NOMO-1 treated with DMSO at 0.1 percent for 48 hours (cell line): ENCODE data around the gene LPIN1.
A peak's percentile ranks its signal among the peaks of the same experiment; 100 is the strongest.
"Not testable (repeated sequence)": the region's sequence is repeated elsewhere in the genome, so short reads cannot be mapped to it uniquely, and the experiment has no call there.

Experiments used
- DNase-seq: peaks from one replicate; lab custom pipeline; 2025; ENCODE audit not compliant: unreplicated experiment; lab: John Stamatoyannopoulos, UW

LPIN1 gene

DNA sequence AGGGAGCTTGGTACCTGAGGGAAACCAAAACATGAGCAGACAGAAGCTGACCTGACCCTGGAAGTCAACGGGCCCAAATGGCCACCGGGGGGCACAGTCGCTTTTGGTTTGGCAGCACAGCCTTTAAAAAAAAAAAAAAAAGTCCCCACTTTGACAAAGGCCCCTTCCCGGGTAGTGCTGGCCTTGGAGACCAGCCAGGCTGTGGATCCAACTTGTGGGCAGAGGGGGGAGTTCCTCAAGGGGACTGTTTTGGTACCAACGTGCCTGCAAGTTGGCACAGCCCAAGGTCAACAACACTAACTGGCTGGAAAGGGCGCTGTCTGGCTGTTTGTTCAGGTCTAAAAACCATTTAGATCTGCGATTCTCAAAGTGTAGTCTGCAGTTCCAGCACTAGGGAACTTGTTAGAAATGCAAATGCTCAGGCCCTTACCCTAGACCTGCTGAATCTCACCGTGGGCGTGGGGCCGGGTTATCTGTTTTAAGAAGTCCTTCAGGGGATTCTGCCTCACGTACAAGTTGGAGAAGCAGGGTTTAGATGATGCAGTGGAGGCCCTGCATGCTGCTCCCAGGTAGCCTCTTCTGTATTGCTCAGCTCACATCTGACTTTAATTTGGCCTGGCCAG is 83.0 kb downstream of the LPIN1 start:
- DNase-seq = peak; percentile 47

DNA sequence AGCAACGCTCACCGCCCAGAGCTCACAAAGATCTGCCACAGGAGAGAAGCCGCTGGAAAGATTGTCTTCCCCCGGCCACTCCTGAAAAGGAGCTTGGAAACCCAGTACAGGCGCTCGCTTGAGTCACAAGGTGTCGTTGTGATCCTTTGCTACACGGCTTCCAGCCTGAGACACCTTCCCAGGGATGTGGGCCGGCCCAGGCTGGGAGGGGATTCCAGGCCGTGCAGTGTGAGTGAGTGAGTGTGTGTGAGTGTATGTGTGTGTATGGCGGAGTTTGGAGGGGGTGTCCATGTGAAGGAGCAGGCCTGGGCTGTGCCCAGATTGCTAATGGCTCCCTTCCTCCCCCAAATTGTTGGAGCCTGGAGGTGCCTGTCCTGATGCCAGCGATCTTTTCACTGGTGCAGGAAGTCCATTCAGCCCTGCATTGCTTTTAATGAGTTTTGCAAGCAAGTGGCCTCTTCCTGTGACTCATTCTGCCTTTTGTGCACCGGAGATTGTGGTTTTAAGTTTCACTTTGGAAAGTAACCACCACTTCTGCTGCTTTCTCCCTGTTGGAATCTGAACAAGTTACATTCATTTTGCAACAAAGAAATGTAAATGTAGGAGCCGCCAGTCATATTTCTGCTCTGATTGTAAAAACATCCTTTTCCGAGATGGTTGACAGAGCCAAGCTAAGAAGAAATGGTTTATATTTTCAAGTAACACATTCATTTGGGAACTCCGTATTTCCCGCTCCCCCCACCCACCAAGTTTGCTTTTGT is 83.7 kb downstream of the LPIN1 start:
- DNase-seq = peak; percentile 97

DNA sequence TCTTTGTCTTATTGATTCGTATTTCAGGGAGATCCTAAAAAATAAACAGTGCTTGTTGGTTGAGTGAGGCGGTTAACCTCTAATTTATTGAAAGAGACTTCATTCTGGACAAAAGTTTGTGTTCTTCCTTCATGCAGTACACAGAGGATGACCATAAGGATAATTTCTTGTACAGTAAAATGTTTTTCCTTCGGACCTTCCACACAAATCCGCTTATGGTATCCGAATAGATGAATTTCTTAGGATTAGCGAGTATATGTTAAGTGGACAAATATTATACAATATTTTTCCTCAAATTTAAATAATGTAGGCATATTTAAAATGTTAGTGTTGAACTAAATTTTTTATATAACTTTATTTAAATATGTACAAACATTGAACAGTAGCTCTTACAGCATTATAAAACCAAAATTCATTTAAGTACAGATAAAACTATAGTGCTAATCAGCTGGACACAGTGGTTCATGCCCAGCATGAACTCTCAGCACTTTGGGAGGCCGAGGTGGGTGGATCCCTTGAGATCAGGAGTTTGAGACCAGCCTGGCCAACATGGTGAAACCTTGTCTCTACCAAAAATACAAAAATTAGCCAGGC is 84.4 kb downstream of the LPIN1 start:
- DNase-seq = no peak

DNA sequence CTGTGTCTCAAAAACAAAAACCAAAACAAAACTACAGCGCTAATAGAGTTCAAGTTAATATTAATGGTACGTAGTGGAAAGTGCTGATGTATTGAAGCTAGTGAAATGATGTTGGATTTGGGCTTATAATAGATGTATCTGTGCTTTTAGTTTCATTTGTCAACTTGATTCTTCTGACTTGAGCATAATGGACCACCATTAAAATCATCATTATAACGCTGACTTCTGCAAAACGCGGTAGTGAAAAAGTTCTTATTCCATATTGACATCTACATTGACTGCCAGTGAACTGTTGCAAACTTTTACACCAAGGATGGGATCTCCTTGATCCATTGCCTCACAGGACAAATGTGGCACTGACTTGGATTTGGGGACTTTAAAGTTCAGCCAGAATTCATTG is 85.0 kb downstream of the LPIN1 start:
- DNase-seq = no peak

DNA sequence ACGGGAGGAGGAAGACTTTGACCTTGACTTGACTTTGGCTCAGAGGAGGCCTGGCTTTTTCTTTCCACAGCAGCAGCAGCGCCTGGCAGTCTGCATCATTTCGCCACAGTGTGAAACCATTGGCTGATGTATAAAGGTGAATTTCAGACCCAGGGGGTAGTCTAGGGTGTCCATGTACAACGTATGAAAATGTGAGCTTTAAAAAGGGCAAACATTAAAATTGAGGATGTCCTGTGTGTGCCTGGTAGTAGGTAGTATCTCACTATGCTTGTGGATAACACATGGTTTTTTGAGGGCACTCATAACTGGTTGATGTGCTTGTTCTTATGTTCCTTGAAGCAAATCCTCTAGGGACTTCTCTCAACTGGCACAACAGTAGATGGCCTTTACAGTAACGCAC is 86.1 kb downstream of the LPIN1 start:
- no peak for DNase-seq

DNA sequence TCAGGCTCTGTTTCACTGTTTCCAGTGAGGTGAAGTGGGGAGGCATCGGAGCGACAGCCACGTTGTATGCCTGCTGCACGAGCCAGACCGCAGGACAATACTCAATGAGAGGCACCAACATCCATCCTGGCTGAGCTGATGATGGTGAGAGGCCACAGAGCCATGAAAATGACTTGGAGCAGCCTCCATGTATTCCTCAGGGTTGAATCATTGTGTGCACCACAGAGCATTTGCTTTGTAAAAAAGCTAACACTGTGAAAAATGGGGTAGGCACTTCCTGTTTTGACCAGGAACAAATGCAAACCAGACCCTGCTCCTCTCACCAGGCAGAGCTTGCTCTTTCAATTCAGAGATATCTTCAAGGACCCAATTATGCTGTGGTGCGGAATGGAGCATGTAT is 87.2 kb downstream of the LPIN1 start:
- DNase-seq = no peak

DNA sequence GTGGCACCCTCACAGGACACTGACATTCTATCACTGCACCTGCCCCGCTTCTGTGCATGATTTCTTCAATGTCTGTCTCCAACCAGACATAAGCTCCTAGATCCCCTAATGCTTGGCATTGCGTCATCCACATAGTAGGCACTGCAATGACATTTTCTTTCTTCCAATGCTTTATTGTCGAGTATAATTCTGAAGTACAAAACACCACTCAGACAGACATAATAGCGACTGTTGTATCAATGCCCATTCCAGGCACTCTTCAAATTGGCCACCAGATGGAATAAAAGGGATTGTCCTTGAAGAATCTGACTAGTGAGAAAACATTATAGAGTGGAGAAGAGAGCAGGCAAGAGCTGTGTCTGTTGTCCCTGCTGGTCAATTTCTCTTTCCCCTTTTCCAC is 89.0 kb downstream of the LPIN1 start:
- no peak for DNase-seq

DNA sequence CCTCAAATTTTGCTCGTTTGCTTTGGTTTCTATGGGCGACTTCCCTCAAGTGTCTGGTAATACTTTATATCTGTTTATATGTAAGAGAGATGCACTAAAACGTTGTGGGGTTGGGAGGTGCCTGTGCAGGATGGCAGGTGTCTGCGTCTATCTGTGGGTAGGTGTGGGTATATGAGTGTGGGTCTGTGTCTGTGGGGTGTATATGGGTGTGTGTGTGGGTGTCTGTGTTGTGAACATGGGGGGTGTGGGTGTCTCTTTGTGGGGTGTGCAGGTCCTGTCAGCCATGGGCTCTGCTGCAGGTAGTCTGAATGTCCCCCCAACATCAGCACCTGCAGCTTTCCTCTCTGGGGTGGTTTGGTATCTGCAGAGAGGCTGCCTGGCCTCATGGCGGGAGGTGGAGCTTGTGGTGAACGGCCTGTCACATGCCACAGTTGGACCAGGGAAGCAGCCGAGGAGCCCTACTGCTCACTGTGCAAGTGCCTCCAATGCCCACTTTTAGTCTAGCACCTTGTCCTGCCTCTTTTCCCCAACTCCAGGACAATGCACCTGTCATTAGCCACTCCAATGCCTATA is 90.3 kb downstream of the LPIN1 start:
- DNase-seq = no peak

DNA sequence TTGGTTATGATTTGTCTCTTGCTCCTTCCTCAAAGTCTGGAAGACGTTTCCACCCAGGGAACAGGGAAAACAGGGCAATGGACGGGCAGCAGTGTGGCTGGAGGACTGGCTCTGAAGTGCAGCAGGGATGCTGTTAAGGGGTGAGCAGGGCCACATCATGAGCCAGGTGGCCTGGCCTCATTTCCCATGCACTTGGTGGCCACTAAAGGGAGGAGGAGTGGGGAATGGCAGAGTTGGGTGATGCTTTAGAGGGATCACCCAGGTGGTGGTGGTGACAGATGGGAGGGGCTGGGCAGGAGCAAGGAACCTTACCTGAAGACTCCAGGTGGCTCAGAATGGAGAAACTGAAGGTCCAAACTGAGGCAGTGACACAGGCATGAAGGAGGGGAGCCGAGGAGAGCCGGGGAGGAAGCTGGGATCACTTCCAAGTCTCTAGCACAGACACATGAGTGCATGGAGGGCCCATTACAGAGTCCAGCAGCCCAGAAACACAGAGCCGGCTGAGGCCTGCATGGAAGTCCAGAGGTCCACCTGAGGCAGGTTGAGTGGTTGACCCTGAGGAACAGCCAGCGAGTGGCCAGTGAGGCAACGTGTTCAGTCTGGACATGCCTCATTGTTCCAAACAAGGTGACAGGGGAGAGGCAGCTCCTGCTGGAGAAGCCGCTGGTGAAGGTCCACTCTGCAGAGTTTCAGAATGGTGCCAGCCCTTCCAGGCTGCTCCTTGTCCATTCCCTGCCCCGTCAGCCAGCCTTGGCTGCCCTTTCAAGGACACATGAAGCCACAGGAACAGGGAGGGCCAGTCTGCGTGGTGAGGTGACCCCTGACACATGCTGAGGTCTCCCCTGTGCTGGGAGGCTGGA is 91.7 kb downstream of the LPIN1 start:
- no peak for DNase-seq

DNA sequence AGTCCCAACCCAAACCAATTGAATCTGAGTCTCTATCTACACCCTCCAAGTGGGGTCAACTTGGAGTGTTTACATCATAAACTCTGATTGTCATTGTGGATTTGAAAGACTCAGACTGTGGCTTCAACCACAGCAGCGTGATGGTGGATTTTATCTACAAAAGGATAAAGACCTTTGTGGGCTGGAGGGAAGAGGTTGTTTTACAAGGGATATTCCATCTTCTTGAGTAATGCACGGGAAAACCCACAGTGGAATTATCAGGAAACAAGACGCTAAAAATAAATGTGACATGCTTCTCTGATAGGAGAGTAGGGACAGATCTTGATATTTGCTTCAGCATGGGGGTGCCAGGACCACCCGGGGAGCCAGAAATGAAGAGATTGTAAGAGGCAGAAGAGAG is 93.5 kb downstream of the LPIN1 start:
- no peak for DNase-seq

DNA sequence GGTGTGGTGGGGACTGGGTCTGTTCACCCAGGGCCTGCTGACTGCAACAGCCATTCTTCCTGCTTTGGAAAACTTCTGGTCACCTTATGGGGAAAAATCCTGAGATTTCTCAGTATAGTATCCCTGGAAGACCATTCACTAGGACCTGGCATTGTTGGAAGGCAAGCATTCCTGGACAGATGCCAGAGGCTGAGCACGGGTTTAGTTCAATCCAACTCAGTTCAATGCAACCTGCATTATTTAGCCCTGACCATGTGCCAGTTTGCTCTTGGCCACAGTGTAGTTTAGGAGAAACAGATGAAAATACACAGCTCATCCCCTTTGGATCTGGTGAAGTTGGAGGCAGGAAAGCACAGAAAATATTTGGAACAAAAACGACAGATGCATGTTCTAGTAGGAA is 95.9 kb downstream of the LPIN1 start:
- no peak for DNase-seq

DNA sequence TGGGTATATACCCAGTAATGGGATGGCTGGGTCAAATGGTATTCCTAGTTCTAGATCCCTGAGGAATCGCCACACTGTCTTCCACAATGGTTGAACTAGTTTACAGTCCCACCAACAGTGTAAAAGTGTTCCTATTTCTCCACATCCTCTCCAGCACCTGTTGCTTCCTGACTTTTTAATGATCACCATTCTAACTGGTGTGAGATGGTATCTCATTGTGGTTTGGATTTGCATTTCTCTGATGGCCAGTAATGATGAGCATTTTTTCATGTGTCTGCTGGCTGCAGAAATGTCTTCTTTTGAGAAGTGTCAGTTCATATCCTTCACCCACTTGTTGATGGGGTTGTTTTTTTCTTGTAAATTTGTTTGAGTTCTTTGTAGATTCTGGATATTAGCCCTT is 98.4 kb downstream of the LPIN1 start:
- not testable (repeated sequence) for DNase-seq

DNA sequence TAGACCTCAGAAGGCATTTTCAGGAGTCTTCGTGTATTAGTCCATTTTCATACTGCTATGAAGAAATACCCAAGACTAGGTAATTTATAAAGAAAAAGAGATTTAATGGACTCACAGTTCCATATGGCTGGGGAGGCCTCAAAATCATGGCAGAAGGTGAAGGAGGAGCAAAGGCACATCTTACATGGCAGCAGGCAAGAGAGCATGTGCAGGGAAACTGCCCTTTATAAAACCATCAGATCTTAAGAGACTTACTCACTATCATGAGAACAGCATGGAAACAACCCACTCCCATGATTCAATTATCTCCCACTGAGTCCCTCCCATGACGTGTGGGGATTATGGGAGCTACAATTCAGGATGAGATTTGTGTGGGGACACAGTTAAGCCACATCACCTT is 101.5 kb downstream of the LPIN1 start:
- DNase-seq = not testable (repeated sequence)

DNA sequence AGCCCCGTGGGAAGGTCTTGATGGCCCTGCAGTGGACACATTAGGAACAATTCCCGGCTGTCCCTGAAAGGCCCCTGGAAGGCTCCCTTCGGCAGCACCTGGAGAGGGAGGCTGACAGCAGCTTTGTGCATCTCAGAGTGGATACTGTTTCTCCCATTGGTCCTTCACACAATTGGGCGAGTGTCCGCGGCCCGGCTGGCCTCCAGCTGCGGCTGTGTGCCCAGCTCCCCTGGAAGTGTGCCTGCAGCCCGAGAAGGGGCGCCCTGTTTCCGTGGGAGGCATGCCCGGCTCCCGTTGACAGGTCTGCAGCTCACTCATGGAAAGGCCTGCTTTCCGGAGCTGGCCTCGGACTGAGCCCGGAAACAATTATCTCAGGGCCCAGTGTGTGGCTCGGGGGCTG is 103.7 kb downstream of the LPIN1 start:
- DNase-seq = no peak

DNA sequence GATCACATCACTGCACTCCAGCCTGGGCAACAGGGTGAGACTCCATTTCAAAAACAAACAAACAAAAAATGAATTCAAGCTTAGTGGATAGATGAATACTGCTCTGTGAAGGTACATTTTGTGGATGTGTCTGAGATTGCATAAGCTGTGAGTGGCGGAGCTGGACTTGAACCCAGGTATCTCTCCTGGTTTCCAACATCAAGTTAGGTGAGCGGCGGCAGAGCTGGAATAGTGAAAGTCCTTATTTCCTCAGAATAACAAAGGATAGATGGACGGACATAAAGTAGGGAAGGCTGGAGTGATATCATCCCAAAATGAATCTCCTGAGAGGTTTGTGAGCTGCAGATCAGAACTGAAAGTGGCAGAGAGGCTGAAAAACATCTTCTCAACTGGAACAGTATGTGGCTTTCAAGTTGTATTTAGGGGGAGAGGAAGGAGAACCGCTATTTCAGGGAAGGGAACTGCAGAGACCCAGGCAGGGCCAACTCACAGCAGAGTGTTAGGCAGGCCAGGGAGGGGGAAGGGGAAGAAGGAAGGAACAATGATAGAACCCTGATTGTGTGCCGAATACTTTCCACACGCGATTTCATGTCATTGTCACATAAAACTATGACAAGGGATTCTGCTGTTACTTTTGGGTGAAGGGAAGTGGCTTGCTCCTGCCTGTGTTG is 106.2 kb downstream of the LPIN1 start:
- DNase-seq = no peak

DNA sequence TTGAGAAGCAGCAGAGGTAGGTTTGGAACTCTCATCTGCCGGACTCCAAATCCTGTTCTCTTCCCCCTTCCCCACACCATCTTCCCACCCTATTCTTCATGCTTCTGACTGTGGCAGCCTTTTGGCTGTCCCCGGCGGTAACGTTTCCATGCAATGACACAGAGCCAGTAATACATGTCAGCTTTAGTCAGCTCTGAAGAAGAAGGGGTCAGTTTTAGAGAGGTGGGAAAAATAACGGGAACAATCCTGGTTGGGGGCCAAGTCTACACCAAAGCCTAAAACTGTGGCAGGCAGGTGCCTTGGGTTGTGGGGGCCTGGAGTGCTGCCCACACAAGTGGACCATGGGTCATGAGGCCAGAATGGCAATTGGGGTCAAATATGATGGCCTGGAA is 106.8 kb downstream of the LPIN1 start:
- no peak for DNase-seq

DNA sequence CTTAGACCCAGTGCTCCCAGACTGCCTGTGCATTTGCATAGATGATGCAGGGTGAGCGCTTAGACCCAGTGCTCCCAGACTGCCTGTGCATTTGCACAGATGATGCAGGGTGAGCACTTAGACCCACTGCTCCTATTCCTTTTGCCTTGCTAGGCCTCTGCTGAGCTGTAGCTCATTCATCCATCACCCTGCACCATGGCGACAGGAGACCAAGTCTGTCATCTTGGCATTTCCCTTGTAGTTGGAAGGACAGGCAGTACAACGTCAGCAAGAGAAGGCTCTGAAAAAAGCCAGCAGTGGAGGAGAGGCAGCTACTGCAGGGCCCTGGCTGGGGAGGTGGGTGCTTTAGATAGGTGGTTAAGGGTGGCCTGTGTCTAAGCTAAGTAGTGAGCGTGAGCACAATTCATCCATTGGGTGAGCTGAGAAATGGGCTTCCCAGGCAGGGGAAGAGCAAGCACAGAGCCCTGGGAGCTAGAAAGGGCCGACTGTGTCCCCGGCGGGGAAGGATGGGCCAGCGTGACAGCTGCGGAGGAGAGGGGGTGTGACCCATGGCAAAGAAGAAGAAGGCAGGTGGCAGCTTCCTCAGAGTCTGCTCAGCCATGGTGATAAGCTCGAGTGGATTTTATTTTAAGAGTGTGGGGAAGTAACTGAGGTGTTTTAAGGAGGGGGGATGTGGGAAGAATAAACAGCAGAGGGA is 108.8 kb downstream of the LPIN1 start:
- no peak for DNase-seq

DNA sequence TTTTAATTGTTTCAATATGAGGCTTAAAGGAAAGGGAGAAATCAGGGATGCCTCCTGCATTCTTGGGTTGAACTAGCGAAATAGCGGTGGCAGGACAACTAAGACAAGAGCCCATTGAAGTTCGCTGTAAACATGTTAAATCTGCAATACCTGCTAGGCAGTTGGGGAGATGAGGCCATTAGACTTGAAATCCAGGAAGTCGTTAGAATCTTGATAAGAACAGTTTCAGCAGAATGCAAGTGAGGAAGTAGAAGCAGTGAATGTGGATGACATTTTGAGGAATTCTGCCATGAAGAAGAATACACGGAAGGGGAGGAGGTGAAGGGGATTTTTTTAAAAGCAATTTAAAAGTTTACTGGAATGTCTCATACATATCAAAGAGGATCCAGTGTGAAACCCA is 109.7 kb downstream of the LPIN1 start:
- peak; percentile 37 for DNase-seq

DNA sequence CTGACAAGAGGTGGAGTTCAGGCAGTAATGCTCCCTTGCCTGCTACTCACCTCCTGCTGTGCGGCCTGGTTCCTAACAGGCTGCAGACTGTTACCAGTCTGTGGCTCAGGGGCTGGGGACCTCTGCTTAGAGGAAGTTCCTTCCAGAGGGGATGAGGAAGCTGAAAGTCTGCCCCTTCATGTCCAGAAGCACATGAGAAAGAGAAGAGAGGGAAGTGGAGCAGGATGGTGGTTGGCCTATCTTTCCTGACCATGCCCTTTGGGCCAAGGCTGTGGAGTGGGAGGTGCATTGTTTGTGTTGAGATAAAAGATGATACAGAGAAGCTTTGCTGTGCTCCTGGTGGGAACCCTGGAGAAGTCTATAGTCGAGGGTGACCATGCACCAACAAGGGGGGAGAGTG is 112.5 kb downstream of the LPIN1 start:
- DNase-seq = peak; percentile 8

DNA sequence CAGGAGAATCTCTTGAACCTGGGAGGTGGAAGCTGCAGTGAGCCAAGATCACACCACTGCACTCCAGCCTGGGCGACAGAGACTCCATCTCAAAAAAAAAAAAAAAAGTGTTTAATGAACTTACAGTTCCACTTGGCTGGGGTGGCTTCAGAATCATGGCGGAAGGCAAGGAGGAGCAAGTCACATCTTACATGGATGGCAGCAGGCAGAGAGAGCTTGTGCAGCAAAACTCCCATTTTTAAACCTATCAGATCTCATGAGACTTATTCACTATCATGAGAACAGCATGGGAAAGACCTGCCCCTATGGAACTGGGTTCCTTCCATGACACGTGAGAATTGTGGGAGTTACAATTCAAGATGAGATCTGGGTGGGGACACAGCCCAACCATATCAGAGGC is 113.5 kb downstream of the LPIN1 start:
- DNase-seq = not testable (repeated sequence)
